Iris pigment epithelial cell (primary cell): ENCODE results near the gene PDPK1.

ENCODE experiments used
- DNase-seq: peaks from one replicate; pipeline ENCODE4 v3.0.0-alpha.2; 2011; ENCODE audit warnings: low read depth

PDPK1 gene

DNA sequence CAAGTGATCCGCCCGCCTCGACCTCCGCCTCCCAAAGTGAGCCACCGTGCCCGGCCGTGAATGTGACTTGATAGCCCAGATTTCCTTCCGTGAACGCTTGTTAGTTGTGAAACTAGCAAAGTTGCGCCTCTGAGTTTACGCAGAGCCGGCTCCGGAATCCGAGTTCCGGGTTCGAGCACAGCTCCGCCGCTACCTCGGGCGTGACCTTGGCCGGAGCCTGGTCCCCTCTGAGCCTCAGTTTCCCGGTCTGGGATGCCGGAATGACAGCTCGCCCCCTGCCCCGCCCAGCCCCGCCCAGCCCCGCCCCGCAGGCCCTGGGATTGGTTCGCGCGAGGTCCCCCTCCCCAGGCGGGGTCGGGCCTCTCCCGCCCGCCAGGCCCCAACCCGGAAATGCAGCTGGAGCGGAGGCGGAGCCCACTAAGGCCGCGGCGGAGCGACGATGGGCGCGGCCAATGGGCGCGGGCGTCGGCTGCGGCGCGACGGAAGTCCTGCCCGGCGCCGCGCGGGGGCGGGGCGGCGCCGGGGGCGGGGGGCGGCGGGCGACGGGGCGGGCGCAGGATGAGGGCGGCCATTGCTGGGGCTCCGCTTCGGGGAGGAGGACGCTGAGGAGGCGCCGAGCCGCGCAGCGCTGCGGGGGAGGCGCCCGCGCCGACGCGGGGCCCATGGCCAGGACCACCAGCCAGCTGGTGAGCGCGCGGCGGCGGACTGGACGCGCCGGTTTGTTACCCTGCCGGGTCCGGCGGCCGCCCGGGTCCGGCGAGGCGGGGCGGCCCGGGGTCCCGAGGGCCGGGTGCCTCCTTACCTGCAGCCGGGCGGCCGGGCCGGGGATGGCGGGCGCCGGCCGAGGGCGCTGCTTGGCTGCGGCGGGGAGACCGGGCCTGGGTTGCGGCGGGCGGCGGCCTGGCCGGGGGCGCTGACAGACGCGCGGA is at the start of gene PDPK1:
PDPK1 (plus strand) TSS at position 571 of the 929 bp plus-strand sequence; CDS start at position 663, 92 bp downstream.
- DNase-seq, result peak; percentile 94

DNA sequence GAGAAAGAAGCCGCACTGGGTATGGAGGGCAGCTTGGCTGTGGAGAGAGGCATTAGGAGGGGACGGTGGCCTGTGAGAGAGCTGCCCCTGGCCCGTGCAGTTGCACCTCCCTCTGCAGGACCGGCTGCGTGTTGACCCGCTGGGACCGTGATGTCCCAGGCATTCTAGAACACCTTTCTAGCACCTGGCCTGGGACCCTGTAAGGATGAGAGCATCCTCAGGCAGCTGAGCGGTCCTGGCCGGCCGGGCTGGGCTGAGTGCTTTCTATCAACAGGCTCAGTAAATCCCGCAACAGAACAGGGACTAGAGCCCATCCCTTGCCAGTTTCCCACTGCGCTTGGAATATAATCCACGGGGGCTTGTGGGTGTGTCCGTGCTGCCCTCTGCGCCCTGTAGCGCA is 48.2 kb upstream of the PDPK1 start:
- DNase-seq, result no peak

DNA sequence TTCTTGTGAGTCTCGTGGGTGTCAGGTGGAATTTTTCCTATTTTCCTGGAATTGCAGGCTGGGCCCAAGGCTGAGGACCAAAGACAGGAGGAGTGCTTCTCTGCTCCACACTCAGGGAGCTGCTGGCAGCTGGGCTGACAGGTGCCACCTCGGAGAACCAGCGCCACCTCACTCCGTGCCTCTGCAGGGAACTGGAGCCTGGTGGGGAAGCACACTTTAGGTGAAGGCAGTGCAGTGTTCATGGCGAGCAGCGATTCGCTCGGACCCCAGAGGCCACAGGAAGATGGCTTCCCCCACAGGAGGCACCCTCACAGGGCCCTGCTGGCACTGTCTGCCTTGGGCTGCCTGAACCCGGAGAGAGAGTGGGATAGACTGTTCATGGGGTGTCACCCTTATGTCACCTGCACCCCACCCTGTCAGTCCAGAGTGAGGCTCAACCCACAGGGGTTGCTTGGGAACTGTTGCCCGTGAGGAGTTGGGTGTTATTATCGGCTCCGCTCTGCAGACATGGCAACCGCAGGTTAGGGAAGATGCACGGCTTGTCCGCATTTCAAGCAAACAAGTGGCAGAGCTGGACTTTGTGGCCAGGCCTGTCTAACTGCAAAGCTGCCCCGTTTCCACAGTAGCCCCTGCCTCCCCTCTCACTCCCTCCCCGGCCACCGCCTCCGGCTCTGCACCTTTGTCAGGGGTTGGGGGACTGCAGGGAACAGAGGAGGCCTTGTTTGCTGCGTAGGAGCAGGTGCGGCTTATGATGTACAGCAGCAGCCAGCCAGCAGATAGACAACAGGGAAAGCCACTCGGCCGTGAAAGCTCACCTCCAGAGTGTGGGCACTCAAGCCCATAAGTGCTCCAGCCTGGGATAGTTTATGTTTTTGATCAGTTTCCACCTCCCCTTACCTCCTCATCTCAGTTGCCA is 47.4 kb upstream of the PDPK1 start:
- no peak for DNase-seq

DNA sequence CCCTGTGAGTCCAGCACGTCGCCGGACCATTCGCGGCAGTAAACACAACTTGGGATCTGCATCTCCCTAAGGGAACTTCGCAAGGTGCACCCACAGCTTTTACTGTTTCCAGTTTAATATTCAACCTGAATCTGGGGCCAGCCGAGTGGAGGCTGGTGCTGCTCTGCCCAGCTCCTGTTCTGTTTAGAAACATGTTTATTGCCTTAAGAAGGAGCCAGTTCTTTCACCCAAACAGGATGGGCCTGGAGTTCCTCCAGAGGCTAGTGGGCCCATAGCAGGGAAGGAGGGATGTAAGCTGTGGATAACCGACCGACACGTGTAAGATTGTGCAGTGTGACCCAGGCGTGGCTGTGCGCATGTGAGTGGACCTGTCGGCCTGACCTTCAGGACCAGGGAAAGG is 45.5 kb upstream of the PDPK1 start:
- DNase-seq, result no peak

DNA sequence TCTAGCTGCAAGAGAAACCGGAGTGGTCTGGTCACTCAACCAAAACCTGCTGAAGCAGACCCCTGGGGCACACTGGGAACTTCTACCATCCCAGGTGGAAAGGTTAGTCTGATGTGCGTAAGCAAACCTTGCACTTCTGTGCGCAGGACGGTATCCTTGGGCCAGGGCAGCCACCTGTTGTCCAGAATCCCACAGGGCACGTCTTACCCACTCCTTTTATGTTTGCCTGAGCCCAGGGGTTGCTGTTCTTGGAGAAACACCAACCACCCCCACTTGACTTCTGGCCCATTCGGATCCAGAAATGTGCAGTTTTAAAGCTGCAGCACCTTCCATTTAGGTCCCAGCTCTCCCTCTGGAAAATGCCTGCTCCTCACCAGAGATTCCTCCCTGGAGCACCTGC is 44.2 kb upstream of the PDPK1 start:
- no peak for DNase-seq

DNA sequence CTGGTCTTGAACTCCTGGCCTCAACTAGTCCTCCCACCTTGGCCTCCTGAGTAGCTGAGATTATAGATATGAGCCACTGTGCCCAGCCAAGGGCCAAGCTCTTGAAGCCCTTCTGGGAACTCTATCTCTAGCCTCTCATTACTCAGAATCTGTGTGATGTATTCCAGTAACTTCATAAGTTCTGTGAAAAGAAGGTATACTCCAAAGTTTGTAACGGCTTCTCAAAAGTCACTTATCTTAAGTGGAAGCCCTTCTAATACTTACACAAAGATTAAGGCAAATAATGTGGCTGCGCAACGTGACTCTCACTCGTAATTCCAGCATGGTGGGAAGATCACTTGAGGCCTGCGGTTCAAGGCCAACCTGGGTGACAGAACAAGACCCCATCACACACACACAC is 43.2 kb upstream of the PDPK1 start:
- DNase-seq, result no peak

DNA sequence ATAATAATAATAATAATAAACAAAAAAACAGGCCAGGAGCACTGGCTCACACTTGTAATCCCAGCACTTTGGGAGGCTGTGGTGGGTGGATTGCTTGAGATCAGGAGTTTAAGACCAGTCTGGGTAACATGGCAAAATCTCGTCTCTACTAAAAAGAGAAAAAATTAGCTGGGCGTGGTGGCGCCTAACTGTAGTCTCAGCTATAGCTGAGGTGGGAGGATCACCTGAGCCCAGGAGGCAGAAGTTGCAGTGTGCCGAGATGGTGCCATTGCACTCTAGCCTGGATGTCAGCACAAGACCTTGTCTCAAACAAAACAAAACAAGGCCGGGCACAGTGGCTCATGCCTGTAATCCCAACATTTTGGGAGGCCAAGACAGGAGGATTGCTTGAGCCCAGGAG is 42.8 kb upstream of the PDPK1 start:
- no peak for DNase-seq

DNA sequence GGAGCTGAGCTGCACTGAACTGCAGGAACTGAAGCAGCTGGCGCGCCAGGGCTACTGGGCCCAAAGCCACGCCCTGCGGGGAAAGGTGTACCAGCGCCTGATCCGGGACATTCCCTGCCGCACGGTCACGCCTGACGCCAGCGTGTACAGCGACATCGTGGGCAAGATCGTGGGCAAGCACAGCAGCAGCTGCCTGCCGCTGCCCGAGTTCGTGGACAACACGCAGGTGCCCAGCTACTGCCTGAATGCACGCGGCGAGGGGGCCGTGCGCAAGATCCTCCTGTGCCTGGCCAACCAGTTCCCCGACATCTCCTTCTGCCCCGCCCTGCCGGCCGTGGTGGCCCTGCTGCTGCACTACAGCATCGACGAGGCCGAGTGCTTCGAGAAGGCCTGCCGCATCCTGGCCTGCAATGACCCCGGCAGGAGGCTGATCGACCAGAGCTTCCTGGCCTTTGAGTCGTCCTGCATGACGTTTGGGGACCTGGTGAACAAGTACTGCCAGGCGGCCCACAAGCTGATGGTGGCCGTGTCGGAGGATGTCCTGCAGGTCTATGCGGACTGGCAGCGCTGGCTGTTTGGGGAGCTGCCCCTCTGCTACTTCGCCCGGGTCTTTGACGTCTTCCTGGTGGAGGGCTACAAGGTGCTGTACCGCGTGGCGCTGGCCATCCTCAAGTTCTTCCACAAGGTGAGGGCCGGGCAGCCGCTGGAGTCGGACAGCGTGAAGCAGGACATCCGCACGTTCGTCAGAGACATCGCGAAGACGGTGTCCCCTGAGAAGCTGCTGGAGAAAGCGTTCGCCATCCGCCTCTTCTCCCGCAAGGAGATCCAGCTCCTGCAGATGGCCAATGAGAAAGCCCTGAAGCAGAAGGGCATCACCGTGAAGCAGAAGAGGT is 41.4 kb upstream of the PDPK1 start:
- no peak for DNase-seq

DNA sequence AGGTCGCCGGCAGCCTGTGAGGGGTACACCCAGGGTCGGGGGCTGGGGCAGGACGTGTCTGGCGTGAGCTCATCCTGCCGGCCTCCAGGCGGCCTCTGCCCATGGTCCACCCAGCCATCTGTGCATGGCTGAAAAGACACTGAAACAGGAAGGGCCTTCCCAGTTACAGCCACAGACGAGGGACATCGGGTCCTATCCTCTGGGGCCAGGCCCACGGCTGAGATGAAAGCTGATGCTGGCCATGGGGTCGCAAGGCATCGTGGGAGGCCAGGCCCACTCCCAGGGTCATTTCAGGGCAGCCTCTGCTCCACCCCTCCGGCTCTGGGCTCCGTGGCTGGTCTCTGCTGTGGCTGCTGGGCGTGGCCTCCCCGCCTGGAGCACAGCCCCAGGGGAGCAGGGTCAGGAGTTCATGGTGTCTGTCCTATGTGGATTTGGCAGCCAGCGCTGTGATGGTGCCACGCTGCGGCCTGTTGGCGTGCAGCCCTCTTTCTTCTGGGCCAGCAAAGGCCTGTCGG is 40.6 kb upstream of the PDPK1 start:
- DNase-seq, result no peak

DNA sequence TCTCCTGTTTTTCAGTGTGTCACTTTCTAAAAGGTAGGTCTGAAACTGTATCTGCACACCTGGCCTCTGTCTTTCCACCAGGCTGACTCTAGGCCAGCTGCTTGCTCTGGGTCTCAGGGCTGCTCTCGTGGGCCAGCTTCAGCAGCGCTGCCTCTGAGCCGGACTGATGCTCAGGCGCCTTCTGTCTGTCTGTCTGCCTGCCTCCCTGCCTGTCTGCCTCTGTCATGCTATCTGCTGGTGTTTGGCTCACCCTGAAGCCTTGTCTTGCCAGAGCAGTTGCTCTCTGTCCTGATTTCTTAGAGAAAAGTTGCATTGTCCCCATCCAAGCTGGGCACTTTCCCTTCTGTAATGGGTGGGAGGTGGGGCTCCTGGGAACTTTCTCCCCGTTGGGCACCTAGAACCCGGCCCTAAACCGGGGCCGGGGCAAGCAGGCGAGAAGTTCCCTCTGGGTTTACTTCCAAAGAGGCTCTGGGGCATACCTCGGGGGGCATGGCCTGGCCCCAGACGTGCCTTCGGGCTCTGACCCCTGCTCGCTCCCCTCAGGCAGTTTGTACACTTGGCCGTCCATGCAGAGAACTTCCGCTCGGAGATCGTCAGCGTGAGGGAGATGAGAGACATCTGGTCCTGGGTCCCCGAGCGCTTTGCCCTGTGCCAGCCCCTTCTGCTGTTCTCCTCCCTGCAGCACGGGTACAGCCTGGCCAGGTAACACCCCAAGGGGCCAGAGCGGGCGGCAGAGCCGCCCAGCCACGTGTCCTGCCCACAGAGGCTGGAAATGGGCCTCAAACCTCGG is 39.9 kb upstream of the PDPK1 start:
- DNase-seq, result no peak

DNA sequence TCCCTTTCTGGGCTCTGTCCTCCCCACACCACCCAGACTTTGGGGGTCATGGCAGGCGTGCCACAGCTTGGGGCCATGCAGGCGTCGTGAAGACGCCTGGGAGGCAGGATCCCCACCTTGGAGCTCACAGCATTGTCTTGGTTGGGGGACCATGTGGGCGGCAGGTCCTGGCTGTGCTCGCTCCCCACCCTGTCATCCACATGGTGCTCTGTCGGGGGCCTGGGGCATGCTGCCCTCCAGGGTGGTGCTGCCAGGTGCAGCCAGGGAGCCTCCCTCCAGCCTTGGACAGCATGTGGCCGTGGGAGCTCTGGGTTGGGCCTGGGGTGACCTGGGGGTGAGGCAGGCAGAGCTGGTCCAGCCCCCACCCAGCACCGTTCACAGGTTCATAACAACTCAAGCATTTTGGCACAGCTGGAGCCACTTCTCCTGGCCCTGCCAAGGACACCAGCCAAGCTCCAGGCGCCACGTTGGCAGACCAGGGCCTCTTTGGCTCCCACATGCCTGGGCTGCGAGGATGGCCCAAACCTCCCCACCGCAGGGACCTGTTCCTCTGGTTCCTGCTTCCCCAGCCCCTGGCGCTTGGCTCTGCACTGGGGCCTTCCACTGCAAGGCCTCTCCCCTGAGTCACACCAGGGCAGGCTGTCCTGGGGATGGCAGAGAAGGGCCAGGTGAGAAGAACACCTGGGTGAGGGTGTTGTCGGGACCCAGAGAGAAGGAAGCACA is 39.1 kb upstream of the PDPK1 start:
- DNase-seq, result no peak

DNA sequence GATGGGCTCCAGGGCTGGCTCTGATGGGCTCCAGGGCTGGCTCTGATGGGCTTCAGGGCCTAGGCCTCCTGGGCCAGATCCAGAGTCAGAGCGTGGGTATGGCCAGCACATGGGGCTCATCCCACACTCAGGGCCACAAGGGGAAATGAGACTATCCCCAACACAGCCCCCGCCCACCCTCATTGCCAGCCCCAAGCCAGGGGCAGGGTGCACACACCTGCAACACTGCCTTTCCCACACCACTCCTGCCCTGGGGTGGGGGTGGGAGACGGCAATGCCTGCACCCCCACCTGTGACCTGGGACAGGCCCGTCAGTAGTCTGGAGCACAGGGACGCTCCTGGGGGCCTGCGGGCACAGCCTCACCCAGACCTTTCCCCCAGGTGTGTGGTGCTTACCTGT is 38.4 kb upstream of the PDPK1 start:
- no peak for DNase-seq

DNA sequence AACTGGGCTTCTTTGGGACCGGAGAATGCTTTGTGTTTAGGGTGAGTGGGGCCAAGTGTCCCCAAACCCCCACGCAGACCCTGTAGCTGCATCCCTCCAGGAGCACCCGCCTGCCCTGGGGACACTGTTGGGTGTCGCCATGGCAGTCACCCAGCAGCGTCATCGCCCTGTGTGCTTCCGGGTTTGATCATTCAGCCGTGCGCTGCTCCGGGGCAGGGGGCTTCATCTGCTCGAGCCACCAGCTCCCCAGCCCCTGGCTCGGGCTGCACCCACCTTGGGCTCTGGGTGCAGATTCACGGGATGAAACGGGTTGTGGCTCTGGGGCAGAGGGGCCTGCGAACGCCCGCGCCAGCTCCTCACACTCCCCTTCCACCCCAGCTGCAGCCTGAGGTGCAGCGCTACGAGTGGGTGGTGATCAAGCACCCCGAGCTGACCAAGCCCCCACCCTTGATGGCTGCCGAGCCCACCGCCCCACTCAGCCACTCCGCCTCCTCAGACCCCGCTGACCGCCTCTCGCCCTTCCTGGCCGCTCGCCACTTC is 37.9 kb upstream of the PDPK1 start:
- DNase-seq, result no peak

DNA sequence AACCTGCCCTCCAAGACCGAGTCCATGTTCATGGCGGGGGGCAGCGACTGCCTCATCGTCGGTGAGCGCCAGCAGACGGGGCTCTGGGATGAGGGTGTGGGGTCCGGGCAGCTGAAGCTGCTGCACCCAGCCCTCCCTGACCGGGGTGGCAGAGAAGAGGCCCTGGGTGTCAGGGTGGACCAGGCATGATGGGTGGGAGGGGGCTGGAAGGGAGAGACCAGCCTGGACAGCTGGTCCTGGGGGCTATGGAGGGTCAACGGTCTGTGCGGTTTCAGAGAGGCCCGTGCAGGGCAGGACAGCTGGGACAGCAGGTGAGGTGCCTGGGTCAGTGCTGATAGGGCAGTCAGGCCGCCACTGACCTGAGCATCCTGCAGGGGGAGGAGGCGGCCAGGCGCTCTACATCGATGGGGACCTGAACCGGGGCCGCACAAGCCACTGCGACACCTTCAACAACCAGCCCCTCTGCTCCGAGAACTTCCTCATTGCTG is 37.3 kb upstream of the PDPK1 start:
- no peak for DNase-seq

DNA sequence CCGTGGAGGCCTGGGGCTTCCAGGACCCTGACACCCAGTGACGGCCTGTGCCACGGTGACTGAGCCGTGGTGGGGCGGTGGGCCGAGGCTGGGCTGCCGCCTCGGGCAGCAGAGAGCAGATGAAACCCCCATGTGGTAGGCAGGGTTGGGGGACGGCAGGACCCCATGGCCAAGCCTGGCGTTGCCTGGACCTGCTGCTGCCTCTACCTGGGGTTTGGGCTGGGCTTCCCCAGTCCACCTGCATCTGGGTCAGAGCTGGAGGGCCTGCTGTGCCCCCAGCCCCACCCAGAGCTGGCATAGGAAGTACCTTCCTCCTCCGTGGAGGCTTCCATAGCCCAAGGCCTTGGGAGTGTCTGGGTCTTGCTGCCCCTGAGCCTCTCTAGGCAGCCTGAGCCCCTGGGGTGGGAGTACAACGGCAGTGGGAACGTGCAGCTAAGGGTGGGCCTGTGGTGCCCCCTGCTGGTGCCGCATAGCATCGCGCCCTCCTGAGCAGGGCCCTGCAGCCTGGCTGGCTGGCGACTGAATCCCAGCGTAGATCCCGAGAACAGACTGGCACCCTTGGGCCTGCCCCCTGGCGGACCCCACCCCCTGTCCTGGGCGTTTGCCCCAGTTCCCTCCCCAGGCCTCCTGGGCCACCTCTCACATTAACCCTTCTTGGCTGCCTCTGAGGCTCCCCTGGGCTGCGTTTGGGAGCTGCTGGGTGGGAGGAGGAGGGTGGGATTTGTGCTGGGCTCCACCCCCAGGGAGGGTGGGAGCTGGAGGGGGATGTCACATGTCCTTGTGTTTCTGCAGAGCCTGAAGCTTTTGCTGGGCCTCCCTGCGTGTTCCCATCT is 36.7 kb upstream of the PDPK1 start:
- peak; percentile 71 for DNase-seq

DNA sequence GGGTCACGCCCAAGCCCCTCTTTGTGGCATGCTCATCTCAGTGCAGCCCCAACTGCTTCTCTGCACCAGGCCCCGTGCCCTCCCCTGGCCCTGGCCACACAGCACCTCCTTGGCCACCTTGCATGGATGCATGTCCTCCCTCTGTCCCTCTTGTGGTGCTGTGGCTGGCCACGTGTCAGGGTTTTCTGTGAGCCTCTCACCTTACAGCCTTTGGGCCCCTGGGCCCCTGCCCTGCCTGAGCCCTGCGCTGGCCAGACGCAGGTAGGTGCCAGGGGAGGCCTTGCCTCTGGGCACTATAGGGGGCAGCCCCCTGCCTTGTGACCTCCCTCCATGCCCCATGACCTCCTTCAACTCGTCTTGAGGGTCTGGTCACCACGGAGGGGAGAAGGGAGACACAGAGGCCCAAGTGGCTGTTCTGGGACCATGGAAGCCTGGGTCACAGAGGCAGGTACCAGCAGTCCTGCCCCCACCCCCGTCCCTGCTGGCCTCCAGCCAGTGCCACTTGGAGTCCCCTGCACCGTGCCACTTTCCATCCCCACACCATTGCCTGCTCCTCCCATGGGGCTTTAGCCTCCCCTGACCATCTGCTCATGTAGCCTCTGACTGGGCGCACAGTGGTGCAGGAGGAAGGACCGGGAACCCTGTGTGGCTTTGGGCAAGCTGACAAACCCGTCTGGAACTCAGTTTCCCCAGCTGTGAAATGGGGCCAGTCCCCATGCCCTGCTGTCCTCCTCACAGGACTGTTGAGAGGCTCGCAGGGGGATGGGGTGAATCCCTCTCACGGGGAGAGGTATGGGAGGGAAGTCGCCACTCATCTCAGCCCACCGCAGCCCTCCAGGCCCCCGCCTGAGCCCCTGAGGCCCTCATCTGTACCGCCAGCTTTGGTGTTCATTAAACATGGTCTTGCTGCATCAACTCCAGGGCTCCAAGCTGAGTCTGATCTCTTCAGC is 35.6 kb upstream of the PDPK1 start:
- no peak for DNase-seq

DNA sequence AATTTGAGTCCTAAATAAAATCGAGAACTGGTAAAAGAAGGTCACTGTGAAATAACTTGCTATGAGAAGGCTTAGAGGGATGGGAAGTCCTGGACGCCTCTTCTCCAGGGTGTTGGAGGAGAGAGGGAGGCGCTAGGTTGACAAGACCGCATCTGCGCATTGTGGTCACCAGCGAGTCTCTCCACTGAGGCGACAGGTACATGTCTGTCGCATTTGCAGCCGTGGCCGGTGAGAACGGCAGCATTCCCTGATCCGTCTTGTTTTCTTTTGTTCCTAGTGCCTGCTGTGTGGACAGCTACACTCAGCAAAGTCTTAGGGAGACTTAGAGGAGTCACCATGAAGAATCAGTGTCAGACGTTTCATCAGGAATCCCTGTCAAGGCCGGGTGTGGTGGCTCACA is 32.1 kb upstream of the PDPK1 start:
- DNase-seq, result no peak
